Mammary epithelial cell (primary cell): ENCODE data around the gene SNX30.

Experiments used
- EZH2 ChIP-seq: IDR thresholded peaks from 2 replicates; pipeline ENCODE4 v1.6.1; 2012; ENCODE audit warnings: low read length, inconsistent platforms, borderline replicate concordance
- TF ChIP-seq, protein P1 (sequence below), 2 donors: IDR thresholded peaks in 1 of 2; conservative IDR thresholded peaks in 1 of 2; 2 replicates each; pipeline ENCODE4 v1.5.1; 2011 to 2012; ENCODE audit warnings: inconsistent platforms in 2 of 2, low read length in 2 of 2, mild to moderate bottlenecking in 2 of 2, control low read depth in 1 of 2, low read depth in 1 of 2; ENCODE audit not compliant: insufficient read depth in 1 of 2; ENCODE audit errors: extremely low read depth in 1 of 2

DNA sequence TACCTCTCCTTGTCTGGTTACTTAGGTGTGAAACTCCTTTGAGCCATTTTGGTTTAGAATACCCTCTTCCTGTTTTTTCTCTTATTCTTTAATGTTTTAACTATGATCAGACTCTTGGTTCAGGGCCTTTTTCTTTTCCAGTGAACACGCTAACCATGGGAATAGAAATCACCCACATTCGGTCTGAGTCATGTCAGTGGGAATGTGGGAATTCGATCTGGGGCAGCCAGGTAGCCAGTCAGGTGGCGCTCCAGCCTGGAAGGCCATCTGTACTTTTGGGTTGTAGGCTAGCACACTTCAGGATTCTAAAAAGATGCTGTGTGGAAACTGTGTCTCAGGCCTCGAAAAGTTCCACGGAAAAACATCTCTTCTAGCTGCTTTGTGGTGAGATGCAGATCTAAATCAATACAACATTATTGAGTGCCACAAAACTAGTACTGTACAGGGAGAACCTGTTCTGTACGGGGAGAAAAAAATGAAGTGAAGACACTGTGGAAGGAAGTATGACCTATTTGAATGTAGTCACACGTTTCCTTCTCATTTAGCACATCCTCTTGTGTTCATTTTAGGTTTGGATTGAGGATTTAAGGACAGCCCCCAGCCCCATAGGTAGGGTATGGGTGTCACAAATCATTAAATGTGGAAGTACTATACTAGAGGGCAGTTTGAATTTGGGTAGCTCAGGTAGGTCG is 36.4 kb downstream of the SNX30 start:
- TF ChIP-seq, protein P1, sequence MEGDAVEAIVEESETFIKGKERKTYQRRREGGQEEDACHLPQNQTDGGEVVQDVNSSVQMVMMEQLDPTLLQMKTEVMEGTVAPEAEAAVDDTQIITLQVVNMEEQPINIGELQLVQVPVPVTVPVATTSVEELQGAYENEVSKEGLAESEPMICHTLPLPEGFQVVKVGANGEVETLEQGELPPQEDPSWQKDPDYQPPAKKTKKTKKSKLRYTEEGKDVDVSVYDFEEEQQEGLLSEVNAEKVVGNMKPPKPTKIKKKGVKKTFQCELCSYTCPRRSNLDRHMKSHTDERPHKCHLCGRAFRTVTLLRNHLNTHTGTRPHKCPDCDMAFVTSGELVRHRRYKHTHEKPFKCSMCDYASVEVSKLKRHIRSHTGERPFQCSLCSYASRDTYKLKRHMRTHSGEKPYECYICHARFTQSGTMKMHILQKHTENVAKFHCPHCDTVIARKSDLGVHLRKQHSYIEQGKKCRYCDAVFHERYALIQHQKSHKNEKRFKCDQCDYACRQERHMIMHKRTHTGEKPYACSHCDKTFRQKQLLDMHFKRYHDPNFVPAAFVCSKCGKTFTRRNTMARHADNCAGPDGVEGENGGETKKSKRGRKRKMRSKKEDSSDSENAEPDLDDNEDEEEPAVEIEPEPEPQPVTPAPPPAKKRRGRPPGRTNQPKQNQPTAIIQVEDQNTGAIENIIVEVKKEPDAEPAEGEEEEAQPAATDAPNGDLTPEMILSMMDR (conservative IDR thresholded peaks at IDR 0.05 in 1 of 2, IDR thresholded peaks at IDR 0.05 in 1 of 2; ENCODE audit: extremely low read depth in 1 of 2, insufficient read depth in 1 of 2, low read depth in 1 of 2, low read length in 2 of 2), result no peak
- no peak for TF ChIP-seq EZH2
